ENCODE data around the gene NHSL1. TPM values are rescaled to one million over a fixed set of nuclear protein-coding genes. Genes with fewer than 3 reads are reported as not detected.

Gene NHSL1
- total RNA-seq, 2 experiments from 2014 or later: 0.06 to 0.08 TPM

GRCh38 chr6:138377042-138377441 is 122.3 kb downstream of the NHSL1 start:
- intact Hi-C loops (cut with DNase I, micrococcal nuclease): no loop called here
- Mint-ChIP-seq H3K27me3 (peaks cover 8% of the 10 kb centered on the region), H3K4me3 (no peak overlapping the region), H3K27ac (no peak overlapping the region), H3K36me3 (ENCODE audit: low read depth) (no peaks in the 10 kb centered on the region), H3K9me3 (no peaks in the 10 kb centered on the region), H3K4me1 (ENCODE audit: low read depth) (no peaks in the 10 kb centered on the region)
- Histone ChIP-seq H3K4me1 (ENCODE audit: insufficient read depth, low read length) (no peaks in the 10 kb centered on the region), H3K36me3 (ENCODE audit: insufficient read depth, low read length) (no peaks in the 10 kb centered on the region), H3K27me3 (ENCODE audit: control insufficient read depth in 1 of 2, insufficient read depth in 2 of 2, low read length in 2 of 2) (no peaks in the 10 kb centered on the region), H3K9me3 (ENCODE audit: control insufficient read depth in 1 of 2, insufficient read depth in 1 of 2, low read length in 2 of 2) (no peaks in the 10 kb centered on the region), H3K4me3 (ENCODE audit: low read length) (no peak overlapping the region), H3K27ac (ENCODE audit: low read depth in 1 of 2, low read length in 2 of 2) (no peak overlapping the region)
- TF ChIP-seq CTCF (IDR thresholded peaks at IDR 0.05): no peak
- ChIA-PET CTCF (no interaction called here), POLR2A (no interaction called here)
- DNase-seq: no peak
- no peak for ATAC-seq (ENCODE audit: poor library complexity)

GRCh38 chr6:138374815-138375214 is 124.5 kb downstream of the NHSL1 start:
- Histone ChIP-seq H3K27me3 (ENCODE audit: control insufficient read depth in 1 of 2, insufficient read depth in 2 of 2, low read length in 2 of 2) (no peaks in the 10 kb centered on the region), H3K36me3 (ENCODE audit: insufficient read depth, low read length) (no peaks in the 10 kb centered on the region), H3K4me3 (ENCODE audit: low read length) (no peak overlapping the region), H3K9me3 (ENCODE audit: control insufficient read depth in 1 of 2, insufficient read depth in 1 of 2, low read length in 2 of 2) (no peaks in the 10 kb centered on the region), H3K4me1 (ENCODE audit: insufficient read depth, low read length) (no peaks in the 10 kb centered on the region), H3K27ac (ENCODE audit: low read depth in 1 of 2, low read length in 2 of 2) (no peak overlapping the region)
- intact Hi-C loops (cut with DNase I, micrococcal nuclease): no loop called here
- ChIA-PET CTCF (interaction anchor here (0.5 kb wide), 1 partner anchor 25 kb away, joined by 3 read pairs; no protein-coding TSS in a partner anchor), POLR2A (no interaction called here)
- Mint-ChIP-seq H3K27ac (no peak overlapping the region), H3K9me3 (no peaks in the 10 kb centered on the region), H3K4me1 (ENCODE audit: low read depth) (no peaks in the 10 kb centered on the region), H3K4me3 (no peak overlapping the region), H3K36me3 (ENCODE audit: low read depth) (no peaks in the 10 kb centered on the region), H3K27me3 (peaks cover 14% of the 10 kb centered on the region)
- TF ChIP-seq CTCF (IDR thresholded peaks at IDR 0.05): no peak
- ATAC-seq (ENCODE audit: poor library complexity): no peak
- DNase-seq: no peak

GRCh38 chr6:138374230-138374629 is 125.1 kb downstream of the NHSL1 start:
- Histone ChIP-seq H3K4me1 (ENCODE audit: insufficient read depth, low read length) (no peaks in the 10 kb centered on the region), H3K27ac (ENCODE audit: low read depth in 1 of 2, low read length in 2 of 2) (no peak overlapping the region), H3K36me3 (ENCODE audit: insufficient read depth, low read length) (no peaks in the 10 kb centered on the region), H3K27me3 (ENCODE audit: control insufficient read depth in 1 of 2, insufficient read depth in 2 of 2, low read length in 2 of 2) (no peaks in the 10 kb centered on the region), H3K9me3 (ENCODE audit: control insufficient read depth in 1 of 2, insufficient read depth in 1 of 2, low read length in 2 of 2) (no peaks in the 10 kb centered on the region), H3K4me3 (ENCODE audit: low read length) (no peak overlapping the region)
- no peak for TF ChIP-seq CTCF (IDR thresholded peaks at IDR 0.05)
- no peaks in the 10 kb centered on the region for H3K4me1 Mint-ChIP-seq (ENCODE audit: low read depth)
- H3K27ac Mint-ChIP-seq: no peak overlapping the region
- peaks cover 15% of the 10 kb centered on the region for H3K27me3 Mint-ChIP-seq
- ChIA-PET POLR2A (no interaction called here), CTCF (no interaction called here)
- H3K36me3 Mint-ChIP-seq (ENCODE audit: low read depth): no peaks in the 10 kb centered on the region
- intact Hi-C loops (cut with DNase I, micrococcal nuclease): no loop called here
- H3K4me3 Mint-ChIP-seq: no peak overlapping the region
- no peak for ATAC-seq (ENCODE audit: poor library complexity)
- no peaks in the 10 kb centered on the region for H3K9me3 Mint-ChIP-seq
- DNase-seq: no peak
